Measurements from ENCODE around the gene KIF1A. TPM values are rescaled to one million over a fixed set of nuclear protein-coding genes. Genes with fewer than 3 reads are reported as not detected.

KIF1A gene
- total and polyA plus RNA-seq, 2 of the 8 experiments (the other 6 are each of a cell fraction or from before 2014, with no cell fraction given): 61.3 to 281 TPM

DNA sequence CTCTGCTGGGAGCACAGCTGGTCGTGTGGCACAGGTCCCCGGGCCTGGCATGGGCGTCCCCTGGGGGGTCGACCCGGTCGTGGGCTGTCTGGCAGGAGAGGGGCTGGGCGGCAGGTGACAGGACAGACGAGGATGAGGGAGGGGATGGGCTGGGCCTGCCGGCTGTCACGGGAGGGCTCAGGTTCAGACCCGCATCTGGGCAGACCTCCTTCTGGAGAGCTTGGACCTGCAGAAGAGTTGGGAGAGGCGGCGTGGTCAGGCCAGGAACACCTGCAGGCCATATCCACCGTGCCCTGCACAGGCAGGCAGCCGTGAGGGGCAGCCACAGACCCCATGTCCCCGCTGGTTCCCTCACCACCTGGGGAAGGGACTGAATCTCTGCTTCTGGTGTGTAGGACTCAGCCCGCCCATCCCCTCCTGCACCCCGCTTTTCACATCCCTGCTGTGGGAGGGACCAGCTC is 102.8 kb downstream of the KIF1A start (continued):
- TF ChIP-seq TCF12 (IDR thresholded peaks at IDR 0.05; ENCODE audit: low read depth, low read length): no peak
